Mononuclear cell (primary cell): ENCODE data around the gene UBE2S. TPM values are rescaled to one million over a fixed set of nuclear protein-coding genes. Genes with fewer than 3 reads are reported as not detected.

Experiments used
- H3K27me3 ChIP-seq: 2 replicates; pipeline ENCODE4 v1.6.0; 2011; ENCODE audit warnings: low read length, control low read depth; ENCODE audit not compliant: insufficient read depth
- H3K4me1 ChIP-seq: 2 replicates; pipeline ENCODE4 v1.5.1; 2011; ENCODE audit warnings: mild to moderate bottlenecking, low read length, control low read depth; ENCODE audit not compliant: insufficient read depth
- H3K4me3 ChIP-seq: 2 replicates; pipeline ENCODE4 v1.5.1; 2011; ENCODE audit warnings: mild to moderate bottlenecking, low read length, moderate library complexity
- H3K9me3 ChIP-seq: 2 replicates; pipeline ENCODE4 v1.5.1; 2011; ENCODE audit warnings: low read depth, mild to moderate bottlenecking, control low read depth, low read length
- total RNA-seq: library from RNA; depleted of rRNA; stranded (reverse); fragments of >200 nt; gene quantifications from one replicate; pipeline ENCODE4 v1.2.3, GENCODE V29; 2012

Gene UBE2S
- total RNA-seq, 1 donor = 20.7 TPM

- Histone ChIP-seq H3K27me3 (peaks cover 54% of the 10 kb centered on the region), H3K9me3 (no peaks in the 10 kb centered on the region), H3K4me1 (peaks cover 20% of the 10 kb centered on the region), H3K4me3 (no peak within 1 kb of the TSS)
These were observed 35.6 kb upstream of the UBE2S start, which contains the start of gene SHISA7 for GRCh38 chr19:55443045-55443823. TSS of gene SHISA7 (minus strand) at chr19:55443300. CDS start at chr19:55442863, 437 bp downstream.

GRCh38 chr19:55442372-55442961, 34.9 kb upstream of the UBE2S start:
- Histone ChIP-seq H3K9me3 (no peaks in the 10 kb centered on the region), H3K27me3 (peaks cover 57% of the 10 kb centered on the region), H3K4me3 (no peak overlapping the region), H3K4me1 (peaks cover 20% of the 10 kb centered on the region)

GRCh38 chr19:55441692-55442321, 34.2 kb upstream of the UBE2S start:
- Histone ChIP-seq H3K4me1 (peaks cover 20% of the 10 kb centered on the region), H3K9me3 (no peaks in the 10 kb centered on the region), H3K27me3 (peaks cover 59% of the 10 kb centered on the region), H3K4me3 (no peak overlapping the region)

GRCh38 chr19:55441319-55441691, 33.7 kb upstream of the UBE2S start:
- Histone ChIP-seq H3K4me1 (peaks cover 20% of the 10 kb centered on the region), H3K27me3 (peaks cover 62% of the 10 kb centered on the region), H3K4me3 (no peak overlapping the region), H3K9me3 (no peaks in the 10 kb centered on the region)

- Histone ChIP-seq H3K4me3 (no peak overlapping the region), H3K27me3 (peaks cover 62% of the 10 kb centered on the region), H3K9me3 (no peaks in the 10 kb centered on the region), H3K4me1 (peaks cover 20% of the 10 kb centered on the region)
These were observed 33.0 kb upstream of the UBE2S start for GRCh38 chr19:55440411-55441105.

GRCh38 chr19:55439052-55439451, 31.5 kb upstream of the UBE2S start:
- Histone ChIP-seq H3K4me1 (peaks cover 20% of the 10 kb centered on the region), H3K4me3 (no peak overlapping the region), H3K27me3 (peaks cover 54% of the 10 kb centered on the region), H3K9me3 (no peaks in the 10 kb centered on the region)

GRCh38 chr19:55437410-55437809, 29.8 kb upstream of the UBE2S start:
- H3K9me3 ChIP-seq = no peaks in the 10 kb centered on the region
- H3K27me3 ChIP-seq = peaks cover 58% of the 10 kb centered on the region
- H3K4me3 ChIP-seq = no peak overlapping the region
- H3K4me1 ChIP-seq = peaks cover 20% of the 10 kb centered on the region

GRCh38 chr19:55436847-55437246, 29.3 kb upstream of the UBE2S start:
- H3K4me3 ChIP-seq = no peak overlapping the region
- peaks cover 61% of the 10 kb centered on the region for H3K27me3 ChIP-seq
- no peaks in the 10 kb centered on the region for H3K9me3 ChIP-seq
- H3K4me1 ChIP-seq = peaks cover 18% of the 10 kb centered on the region

- H3K9me3 ChIP-seq = no peaks in the 10 kb centered on the region
- H3K4me1 ChIP-seq = no peaks in the 10 kb centered on the region
- no peak overlapping the region for H3K4me3 ChIP-seq
- H3K27me3 ChIP-seq = peaks cover 53% of the 10 kb centered on the region
These were observed 27.4 kb upstream of the UBE2S start for GRCh38 chr19:55435020-55435419.

GRCh38 chr19:55434356-55434919, 26.9 kb upstream of the UBE2S start:
- Histone ChIP-seq H3K27me3 (peaks cover 48% of the 10 kb centered on the region), H3K4me1 (no peaks in the 10 kb centered on the region), H3K4me3 (no peak overlapping the region), H3K9me3 (no peaks in the 10 kb centered on the region)

- Histone ChIP-seq H3K27me3 (peaks cover 38% of the 10 kb centered on the region), H3K4me1 (no peaks in the 10 kb centered on the region), H3K9me3 (no peaks in the 10 kb centered on the region), H3K4me3 (no peak overlapping the region)
These were observed 25.7 kb upstream of the UBE2S start for GRCh38 chr19:55433292-55433691.

GRCh38 chr19:55432241-55432959, 24.8 kb upstream of the UBE2S start:
- Histone ChIP-seq H3K9me3 (no peaks in the 10 kb centered on the region), H3K4me1 (no peaks in the 10 kb centered on the region), H3K4me3 (no peak overlapping the region), H3K27me3 (peaks cover 35% of the 10 kb centered on the region)

- peaks cover 30% of the 10 kb centered on the region for H3K27me3 ChIP-seq
- H3K9me3 ChIP-seq = no peaks in the 10 kb centered on the region
- no peak overlapping the region for H3K4me3 ChIP-seq
- no peaks in the 10 kb centered on the region for H3K4me1 ChIP-seq
These were observed 23.6 kb upstream of the UBE2S start for GRCh38 chr19:55431183-55431582.

- Histone ChIP-seq H3K4me3 (no peak overlapping the region), H3K27me3 (peaks cover 2% of the 10 kb centered on the region), H3K9me3 (no peaks in the 10 kb centered on the region), H3K4me1 (peaks cover 11% of the 10 kb centered on the region)
These were observed 18.5 kb upstream of the UBE2S start for GRCh38 chr19:55426042-55426441.
